Heart right ventricle (tissue), 16 donors: Measurements from ENCODE around the gene KCNJ3. TPM values are rescaled to one million over a fixed set of nuclear protein-coding genes. Genes with fewer than 3 reads are reported as not detected.
"Not testable (repeated sequence)": the region's sequence is repeated elsewhere in the genome, so short reads cannot be mapped to it uniquely, and the experiment has no call there.

ENCODE experiments used
- ATAC-seq, 8 donors: fragments of 200-7000 bp; cut with Tn5 transposase; one replicate each; pipeline ENCODE4 v1.9.1; 2020; ENCODE audit warnings: mild to moderate bottlenecking in 8 of 8, moderate library complexity in 8 of 8, moderate number of reproducible peaks in 1 of 8
- DNase-seq, 2 donors: peaks; one replicate each; pipeline ENCODE4 v3.0.0-alpha.2; 2020
- H3K27ac ChIP-seq, 10 donors: fragments of 200-600 bp; sonication (generic) in 2 of 10; one replicate each; pipeline versions ENCODE4 v1.5.0 to v1.8.0; 2020 to 2022; ENCODE audit warnings: mild to moderate bottlenecking in 3 of 10
- H3K27me3 ChIP-seq, 7 donors: fragments of 200-600 bp; one replicate each; pipeline ENCODE4 v1.8.0; 2021 to 2022; ENCODE audit warnings: mild to moderate bottlenecking in 2 of 7
- H3K36me3 ChIP-seq, 9 donors: fragments of 200-600 bp; sonication (generic) in 1 of 9; one replicate each; pipeline versions ENCODE4 v1.5.0 to v1.8.0; 2020 to 2022; ENCODE audit warnings: mild to moderate bottlenecking in 2 of 9
- H3K4me1 ChIP-seq, 9 donors: fragments of 200-600 bp; sonication (generic) in 1 of 9; one replicate each; pipeline versions ENCODE4 v1.5.0 to v1.8.0; 2020 to 2022; ENCODE audit warnings: mild to moderate bottlenecking in 4 of 9
- H3K4me3 ChIP-seq, 10 donors: fragments of 200-600 bp; sonication (generic) in 2 of 10; one replicate each; pipeline versions ENCODE4 v1.5.0 to v1.8.0; 2020 to 2022; ENCODE audit warnings: mild to moderate bottlenecking in 7 of 10, moderate library complexity in 2 of 10
- H3K9me3 ChIP-seq, 11 donors: fragments of 200-600 bp in 10 of 11; sonication (generic) in 2 of 11; one replicate each; pipeline versions ENCODE4 v1.5.0 to v1.8.0; 2013 to 2022; ENCODE audit warnings: mild to moderate bottlenecking in 2 of 11, control low read depth in 1 of 11, moderate library complexity in 1 of 11
- WGBS, 2 donors: extraction: QIAGEN DNeasy Blood & Tissue Kit; methylation state at CpG; one replicate each; pipeline ENCODE4 v1.1.7; 2013; ENCODE audit warnings: inconsistent platforms in 1 of 2; 5-methylcytosine and 5-hydroxymethylcytosine counted together
- intact Hi-C, 10 donors: fragments of 100-400 bp; cut with DNase I; formaldehyde crosslinking; loops; one replicate each; pipeline versions ENCODE4 v1.11.1 to v1.14.2; 2022
- polyA plus RNA-seq, 2 donors: library from polyadenylated mRNA; stranded (reverse); fragments of 200-250 nt; gene quantifications; one replicate each; pipeline ENCODE4 v1.2.3, GENCODE V29; 2013
- total RNA-seq, 10 donors: library from RNA; stranded (reverse); fragmentation: NEBNext Ultra II Directional in 3 of 10; extraction: Animal tissue kit (Norgen Biotek cat#: 25700) in 3 of 10; gene quantifications; one replicate each; pipeline versions ENCODE4 v1.2.1 to v1.2.4, GENCODE V29; 2021 to 2023
- TF ChIP-seq, protein P1 (sequence below), 9 donors: fragments of 200-600 bp; sonication (generic) in 2 of 9; IDR thresholded peaks; one replicate each; pipeline versions ENCODE4 v1.5.0 to v1.8.0; 2021 to 2022; ENCODE audit warnings: antibody characterized with exemption in 9 of 9, mild to moderate bottlenecking in 5 of 9, moderate library complexity in 1 of 9
- donor health status: Arrhythmogenic right ventricular cardiomyopathy.
- donor health status: ischemic (EF 13 %, LVEDD 7.1; RV severe dilation, severe dysfunction).
- donor health status: healthy with polysubstance abuse.
- donor health status: DM: no; HTN: yes; CAD: no.
- donor health status: DM: no; HTN: no; CAD: no.
- donor health status: ischemic (EF 25% LVEDD 6.9; RV normal size, moderate dysfunction).
- donor health status: ischemic (EF 25% LVEDD 5.7; RV mildly dilated, moderate dysfunction).
- donor health status: healthy.
- donor health status: DM: yes; HTN: yes; CAD: no.
- donor health status: Ischemic cardiomyopathy.
- donor health status: ischemic (EF 35%, LVEDD 5.7; RV mildly dilated, moderate dysfunction).
- donor health status: nonischemic (EF 11% LVEDD 7.7; RV severe dilation, severe dysfunction).
- donor health status: DM: yes; HTN: yes; CAD: no.
- donor health status: PGD.
- donor health status: ischemic (EF 29% LVEDD 5.4; RV normal size, mild dysfunction).
- donor health status: nonischemic (EF 23%, LVEDD 6.1; RV moderate dilation, normal function).

Gene KCNJ3
- total and polyA plus RNA-seq, 12 donors = 0.01 to 4.7 (median 1.5) TPM

DNA sequence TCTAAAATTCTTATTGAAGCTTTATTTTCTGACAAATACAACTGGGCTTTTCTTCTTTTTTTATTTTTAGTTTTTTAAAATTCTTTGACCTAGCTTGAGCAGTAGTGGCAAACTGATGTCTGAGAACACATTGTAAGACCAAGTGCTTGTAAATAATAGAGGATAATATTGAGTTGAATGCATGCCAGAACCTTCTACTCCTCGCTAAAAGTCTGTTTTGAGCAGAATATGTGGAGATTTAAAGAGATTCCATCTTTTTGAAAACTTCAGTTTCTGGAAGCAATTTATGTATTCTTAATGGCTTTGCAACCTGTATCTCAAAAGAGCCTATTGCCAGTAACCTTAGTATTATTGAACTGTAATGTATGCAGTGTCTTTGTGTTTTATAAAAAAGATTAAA, 148.3 kb downstream of the KCNJ3 start:
- no peaks in the 10 kb centered on the region for H3K27me3 ChIP-seq
- H3K4me1 ChIP-seq = no peaks in the 10 kb centered on the region
- WGBS, 2 donors = 43 to 67% methylated on average over 1 of the region's 1 CpG
- intact Hi-C loops = no loop called here
- DNase-seq (no peak), ATAC-seq (no peak)
- H3K9me3 ChIP-seq = peaks cover 0 to 8% (median 0%) of the 10 kb centered on the region in 11 donors
- H3K27ac ChIP-seq = no peak overlapping the region
- TF ChIP-seq, protein P1, sequence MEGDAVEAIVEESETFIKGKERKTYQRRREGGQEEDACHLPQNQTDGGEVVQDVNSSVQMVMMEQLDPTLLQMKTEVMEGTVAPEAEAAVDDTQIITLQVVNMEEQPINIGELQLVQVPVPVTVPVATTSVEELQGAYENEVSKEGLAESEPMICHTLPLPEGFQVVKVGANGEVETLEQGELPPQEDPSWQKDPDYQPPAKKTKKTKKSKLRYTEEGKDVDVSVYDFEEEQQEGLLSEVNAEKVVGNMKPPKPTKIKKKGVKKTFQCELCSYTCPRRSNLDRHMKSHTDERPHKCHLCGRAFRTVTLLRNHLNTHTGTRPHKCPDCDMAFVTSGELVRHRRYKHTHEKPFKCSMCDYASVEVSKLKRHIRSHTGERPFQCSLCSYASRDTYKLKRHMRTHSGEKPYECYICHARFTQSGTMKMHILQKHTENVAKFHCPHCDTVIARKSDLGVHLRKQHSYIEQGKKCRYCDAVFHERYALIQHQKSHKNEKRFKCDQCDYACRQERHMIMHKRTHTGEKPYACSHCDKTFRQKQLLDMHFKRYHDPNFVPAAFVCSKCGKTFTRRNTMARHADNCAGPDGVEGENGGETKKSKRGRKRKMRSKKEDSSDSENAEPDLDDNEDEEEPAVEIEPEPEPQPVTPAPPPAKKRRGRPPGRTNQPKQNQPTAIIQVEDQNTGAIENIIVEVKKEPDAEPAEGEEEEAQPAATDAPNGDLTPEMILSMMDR (IDR thresholded peaks at IDR 0.05) = no peak
- no peaks in the 10 kb centered on the region for H3K36me3 ChIP-seq
- no peak overlapping the region for H3K4me3 ChIP-seq

DNA sequence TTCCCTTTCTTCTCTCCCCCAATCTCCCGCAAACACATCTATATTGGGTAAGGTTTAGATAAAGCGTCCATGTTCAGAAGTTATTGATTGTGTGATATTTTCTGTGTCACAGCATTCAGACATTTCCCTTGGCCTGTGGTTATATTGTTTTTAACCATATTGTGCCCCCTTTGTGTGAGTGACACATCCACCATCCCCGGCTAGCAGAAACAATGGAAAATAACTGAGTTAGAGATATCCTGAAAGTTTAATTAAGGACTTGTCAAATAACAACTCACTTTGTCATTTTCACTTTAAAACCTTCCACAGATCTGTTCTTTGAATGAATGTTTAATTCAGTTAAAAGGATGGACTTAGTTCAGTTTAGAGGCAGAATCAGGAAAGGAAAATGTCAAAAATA, 151.0 kb downstream of the KCNJ3 start:
- no peaks in the 10 kb centered on the region for H3K4me1 ChIP-seq
- H3K4me3 ChIP-seq = no peak overlapping the region
- peaks cover 0 to 4% (median 0%) of the 10 kb centered on the region in 11 donors for H3K9me3 ChIP-seq
- H3K27me3 ChIP-seq = no peaks in the 10 kb centered on the region
- WGBS, 2 donors = 71% methylated on average over 3 of the region's 3 CpGs
- no peak overlapping the region for H3K27ac ChIP-seq
- ATAC-seq = no peak
- DNase-seq = no peak
- intact Hi-C loops = no loop called here
- TF ChIP-seq, protein P1 (IDR thresholded peaks at IDR 0.05) = no peak
- no peaks in the 10 kb centered on the region for H3K36me3 ChIP-seq

DNA sequence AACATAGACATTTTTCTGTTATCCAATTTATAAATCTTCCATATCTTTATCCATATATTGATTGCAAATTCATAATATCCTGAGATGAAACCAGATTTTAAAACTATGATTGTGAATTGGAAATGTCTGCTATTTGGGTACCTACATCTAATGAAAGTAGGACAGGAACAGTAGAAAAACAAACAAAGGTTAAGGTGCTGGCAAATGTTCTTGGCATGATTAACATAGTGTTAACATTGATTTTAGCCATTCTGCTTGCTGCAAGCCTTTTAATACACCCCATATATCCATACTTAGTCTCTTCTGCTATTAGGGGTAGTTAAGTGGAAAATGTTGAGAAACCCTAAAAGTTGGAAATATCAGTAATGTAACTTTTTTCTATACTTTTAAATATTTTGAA, 152.0 kb downstream of the KCNJ3 start:
- no peaks in the 10 kb centered on the region for H3K4me1 ChIP-seq
- TF ChIP-seq, protein P1 (IDR thresholded peaks at IDR 0.05) = no peak
- intact Hi-C loops = no loop called here
- no peaks in the 10 kb centered on the region for H3K36me3 ChIP-seq
- no peak for DNase-seq
- no peak for ATAC-seq
- no peak overlapping the region for H3K27ac ChIP-seq
- no peaks in the 10 kb centered on the region for H3K27me3 ChIP-seq
- no peak overlapping the region for H3K4me3 ChIP-seq
- H3K9me3 ChIP-seq = no peaks in the 10 kb centered on the region

DNA sequence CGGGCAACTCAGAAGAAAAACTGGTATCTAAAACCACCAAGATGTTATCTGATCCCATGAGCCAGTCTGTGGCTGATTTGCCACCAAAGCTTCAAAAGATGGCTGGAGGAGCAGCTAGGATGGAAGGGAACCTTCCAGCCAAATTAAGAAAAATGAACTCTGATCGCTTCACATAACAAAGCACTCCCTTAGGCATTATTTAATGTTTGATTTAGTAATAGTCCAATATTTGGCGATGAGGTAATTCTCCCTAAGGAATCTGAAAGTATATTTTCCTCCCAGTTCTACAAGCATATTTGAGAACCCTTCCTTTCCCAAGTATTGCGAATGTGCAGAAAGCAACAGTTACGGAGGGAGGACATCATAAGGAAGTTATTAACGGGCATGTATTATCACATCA, 156.6 kb downstream of the KCNJ3 start:
- H3K4me1 ChIP-seq = no peaks in the 10 kb centered on the region
- no peaks in the 10 kb centered on the region for H3K36me3 ChIP-seq
- no peaks in the 10 kb centered on the region for H3K27me3 ChIP-seq
- ATAC-seq (no peak), DNase-seq (no peak)
- H3K9me3 ChIP-seq = no peaks in the 10 kb centered on the region
- TF ChIP-seq, protein P1 (IDR thresholded peaks at IDR 0.05) = no peak
- H3K4me3 ChIP-seq = no peak overlapping the region
- no peak overlapping the region for H3K27ac ChIP-seq
- WGBS, 2 donors = 91 to 93% methylated on average over 6 of the region's 6 CpGs
- intact Hi-C loops = no loop called here

DNA sequence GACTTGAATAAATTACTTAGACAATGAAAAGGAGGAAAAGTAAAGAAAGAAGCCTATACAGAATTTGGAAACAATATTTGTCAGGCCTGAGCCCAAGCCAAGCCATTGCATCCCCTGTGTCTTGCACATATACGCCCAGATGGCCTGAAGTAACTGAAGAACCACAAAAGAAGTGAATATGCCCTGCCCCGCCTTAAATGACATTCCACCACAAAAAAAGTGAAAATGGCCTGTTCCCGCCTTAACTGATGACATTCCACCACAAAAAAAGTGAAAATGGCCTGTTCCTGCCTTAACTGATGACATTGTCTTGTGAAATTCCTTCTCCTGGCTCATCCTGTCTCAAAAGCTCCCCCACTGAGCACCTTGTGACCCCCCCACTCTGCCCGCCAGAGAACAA, 168.7 kb downstream of the KCNJ3 start:
- H3K4me1 ChIP-seq, DNase-seq, H3K4me3 ChIP-seq, H3K27ac ChIP-seq, ATAC-seq, H3K27me3 ChIP-seq, H3K36me3 ChIP-seq, intact Hi-C loops, H3K9me3 ChIP-seq: not testable (repeated sequence)
- WGBS, 2 donors = 87 to 88% methylated on average over 4 of the region's 4 CpGs
